LNCaP clone FGC (cell line): ENCODE results near the gene MT1H.

Experiments used
- DNase-seq: peaks from one replicate; pipeline ENCODE4 v3.0.0-alpha.2; 2011; ENCODE audit warnings: low read depth
- H3K4me3 ChIP-seq: 2 replicates; pipeline ENCODE4 v1.5.1; 2011; ENCODE audit warnings: mild to moderate bottlenecking, low read depth, low read length, control low read depth
- TF ChIP-seq, protein P1 (sequence below): IDR thresholded peaks from 2 replicates; pipeline ENCODE4 v1.5.1; 2012; ENCODE audit warnings: mild to moderate bottlenecking; ENCODE audit not compliant: control insufficient read depth, insufficient read depth; ENCODE audit errors: extremely low read depth

The MT1H gene

DNA sequence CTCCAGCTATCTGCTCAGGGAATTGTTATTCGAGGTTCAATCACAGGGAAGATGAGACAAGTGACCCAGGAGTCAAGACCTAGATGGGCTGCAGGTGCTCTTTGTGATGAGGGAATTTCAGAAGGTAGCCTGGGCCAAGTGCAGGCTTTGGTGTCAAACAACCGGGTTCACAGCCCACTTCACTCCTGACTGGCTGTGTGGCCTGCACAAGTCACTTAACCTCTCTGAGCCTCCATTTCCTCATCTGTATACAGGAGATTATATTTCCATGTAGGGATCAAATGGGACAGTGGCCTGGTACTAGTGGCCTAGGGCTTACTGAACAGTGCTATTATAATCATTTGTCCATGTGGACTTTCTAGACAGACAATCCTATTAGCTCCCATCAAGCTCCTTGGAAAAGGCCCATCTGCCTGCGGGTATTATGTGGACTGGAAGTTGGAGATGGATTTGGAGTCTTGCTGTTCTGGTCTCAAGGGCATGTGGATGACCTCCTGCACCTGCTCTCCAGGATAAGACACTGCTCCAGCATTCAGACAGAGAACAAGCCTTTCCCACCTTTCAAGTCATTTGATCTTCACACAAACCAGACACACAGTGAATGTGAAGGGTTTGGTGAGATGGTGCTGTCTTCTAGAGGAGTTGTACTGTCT lies 9.6 kb downstream of the MT1H start:
- DNase-seq, result no peak
- TF ChIP-seq, protein P1, sequence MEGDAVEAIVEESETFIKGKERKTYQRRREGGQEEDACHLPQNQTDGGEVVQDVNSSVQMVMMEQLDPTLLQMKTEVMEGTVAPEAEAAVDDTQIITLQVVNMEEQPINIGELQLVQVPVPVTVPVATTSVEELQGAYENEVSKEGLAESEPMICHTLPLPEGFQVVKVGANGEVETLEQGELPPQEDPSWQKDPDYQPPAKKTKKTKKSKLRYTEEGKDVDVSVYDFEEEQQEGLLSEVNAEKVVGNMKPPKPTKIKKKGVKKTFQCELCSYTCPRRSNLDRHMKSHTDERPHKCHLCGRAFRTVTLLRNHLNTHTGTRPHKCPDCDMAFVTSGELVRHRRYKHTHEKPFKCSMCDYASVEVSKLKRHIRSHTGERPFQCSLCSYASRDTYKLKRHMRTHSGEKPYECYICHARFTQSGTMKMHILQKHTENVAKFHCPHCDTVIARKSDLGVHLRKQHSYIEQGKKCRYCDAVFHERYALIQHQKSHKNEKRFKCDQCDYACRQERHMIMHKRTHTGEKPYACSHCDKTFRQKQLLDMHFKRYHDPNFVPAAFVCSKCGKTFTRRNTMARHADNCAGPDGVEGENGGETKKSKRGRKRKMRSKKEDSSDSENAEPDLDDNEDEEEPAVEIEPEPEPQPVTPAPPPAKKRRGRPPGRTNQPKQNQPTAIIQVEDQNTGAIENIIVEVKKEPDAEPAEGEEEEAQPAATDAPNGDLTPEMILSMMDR, result no peak
- no peak overlapping the region for H3K4me3 ChIP-seq

GRCh38 chr16:56679818-56680217 lies 10.2 kb downstream of the MT1H start:
- TF ChIP-seq, protein P1, result no peak
- no peak for DNase-seq
- no peak overlapping the region for H3K4me3 ChIP-seq

GRCh38 chr16:56681939-56682702 lies 12.5 kb downstream of the MT1H start, which contains the start of gene MT1X:
Gene MT1X (plus strand): TSS chr16:56682470. CDS start chr16:56682541, 71 bp downstream.
- H3K4me3 ChIP-seq, result peak within 1 kb of the TSS; percentile 74
- DNase-seq, result peak; percentile 91
- TF ChIP-seq, protein P1, result no peak

GRCh38 chr16:56682703-56683397 lies 13.2 kb downstream of the MT1H start:
- TF ChIP-seq, protein P1, result no peak
- DNase-seq, result no peak
- peak overlapping the region; percentile 74 for H3K4me3 ChIP-seq

- H3K4me3 ChIP-seq, result peak overlapping the region; percentile 74
- DNase-seq, result no peak
- TF ChIP-seq, protein P1, result no peak
Observed at GRCh38 chr16:56683424-56684172, 14.0 kb downstream of the MT1H start.

DNA sequence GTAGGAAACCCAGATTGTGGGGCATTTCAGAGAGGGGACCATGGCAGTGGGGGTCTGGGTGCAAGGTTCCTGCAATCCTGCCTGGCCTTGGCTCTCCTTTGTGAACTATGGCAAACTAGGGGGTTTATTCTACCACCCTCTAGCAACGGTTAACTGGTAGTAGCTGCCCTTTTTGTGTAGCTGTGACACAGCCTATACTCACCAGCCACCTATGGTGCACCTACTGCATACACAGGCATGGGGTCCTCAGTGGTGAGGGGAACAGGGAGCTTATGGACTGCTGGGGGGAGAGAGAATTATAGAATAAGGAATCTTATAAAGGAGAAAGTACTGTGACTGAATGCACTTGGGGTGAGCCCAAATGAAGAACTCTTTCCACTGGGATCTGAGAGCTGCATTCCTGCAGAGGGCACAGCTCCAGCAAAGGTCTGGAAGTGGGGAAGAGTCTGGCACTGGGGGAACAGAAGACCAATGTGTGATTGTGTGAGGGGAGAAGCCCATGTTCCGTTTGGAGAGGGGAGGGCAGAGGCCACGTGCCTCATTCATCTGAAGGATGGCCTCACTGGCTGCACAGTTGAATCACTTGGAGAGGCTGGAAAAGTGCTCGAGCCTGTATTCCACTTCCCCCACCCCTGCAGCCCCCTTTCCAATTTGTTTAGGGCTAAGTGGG lies 14.8 kb downstream of the MT1H start:
- no peak overlapping the region for H3K4me3 ChIP-seq
- TF ChIP-seq, protein P1, result no peak
- no peak for DNase-seq
